ENCODE measurements around the gene ATP2B2.

The ATP2B2 gene

GRCh38 chr3:10381336-10381735 is 124.0 kb downstream of the ATP2B2 start:
- Mint-ChIP-seq H3K4me1 (no peaks in the 10 kb centered on the region), H3K36me3 (ENCODE audit: low read depth) (no peaks in the 10 kb centered on the region), H3K9me3 (no peaks in the 10 kb centered on the region), H3K4me3 (no peak overlapping the region), H3K27me3 (ENCODE audit: low read depth) (peaks cover 35% of the 10 kb centered on the region), H3K27ac (no peak overlapping the region)
- TF ChIP-seq CTCF (IDR thresholded peaks at IDR 0.05; ENCODE audit: unreplicated experiment in 3 of 3), result no peak

GRCh38 chr3:10380906-10381305 is 124.5 kb downstream of the ATP2B2 start:
- Mint-ChIP-seq H3K27me3 (ENCODE audit: low read depth) (peaks cover 31% of the 10 kb centered on the region), H3K27ac (no peak overlapping the region), H3K4me1 (no peaks in the 10 kb centered on the region), H3K4me3 (no peak overlapping the region), H3K36me3 (ENCODE audit: low read depth) (no peaks in the 10 kb centered on the region), H3K9me3 (no peaks in the 10 kb centered on the region)
- TF ChIP-seq CTCF (IDR thresholded peaks at IDR 0.05; ENCODE audit: unreplicated experiment in 3 of 3), result no peak

GRCh38 chr3:10379961-10380360 is 125.4 kb downstream of the ATP2B2 start:
- no peak for TF ChIP-seq CTCF (IDR thresholded peaks at IDR 0.05; ENCODE audit: unreplicated experiment in 3 of 3)
- Mint-ChIP-seq H3K4me1 (no peaks in the 10 kb centered on the region), H3K4me3 (no peak overlapping the region), H3K27ac (no peak overlapping the region), H3K27me3 (ENCODE audit: low read depth) (peaks cover 24% of the 10 kb centered on the region), H3K36me3 (ENCODE audit: low read depth) (no peaks in the 10 kb centered on the region), H3K9me3 (no peaks in the 10 kb centered on the region)

GRCh38 chr3:10379161-10379560 is 126.2 kb downstream of the ATP2B2 start:
- no peak for TF ChIP-seq CTCF (IDR thresholded peaks at IDR 0.05; ENCODE audit: unreplicated experiment in 3 of 3)
- H3K9me3 Mint-ChIP-seq, result no peaks in the 10 kb centered on the region
- no peak overlapping the region for H3K27ac Mint-ChIP-seq
- no peak overlapping the region for H3K4me3 Mint-ChIP-seq
- no peaks in the 10 kb centered on the region for H3K4me1 Mint-ChIP-seq
- H3K27me3 Mint-ChIP-seq (ENCODE audit: low read depth), result peaks cover 18% of the 10 kb centered on the region
- no peaks in the 10 kb centered on the region for H3K36me3 Mint-ChIP-seq (ENCODE audit: low read depth)

GRCh38 chr3:10378742-10379141 is 126.6 kb downstream of the ATP2B2 start:
- Mint-ChIP-seq H3K4me1 (no peaks in the 10 kb centered on the region), H3K27ac (no peak overlapping the region), H3K4me3 (no peak overlapping the region), H3K9me3 (no peaks in the 10 kb centered on the region), H3K27me3 (ENCODE audit: low read depth) (peaks cover 14% of the 10 kb centered on the region), H3K36me3 (ENCODE audit: low read depth) (no peaks in the 10 kb centered on the region)
- no peak for TF ChIP-seq CTCF (IDR thresholded peaks at IDR 0.05; ENCODE audit: unreplicated experiment in 3 of 3)

GRCh38 chr3:10378246-10378645 is 127.1 kb downstream of the ATP2B2 start:
- H3K36me3 Mint-ChIP-seq (ENCODE audit: low read depth), result no peaks in the 10 kb centered on the region
- H3K27ac Mint-ChIP-seq, result no peak overlapping the region
- TF ChIP-seq CTCF (IDR thresholded peaks at IDR 0.05; ENCODE audit: unreplicated experiment in 3 of 3), result no peak
- H3K4me1 Mint-ChIP-seq, result no peaks in the 10 kb centered on the region
- peaks cover 13% of the 10 kb centered on the region for H3K27me3 Mint-ChIP-seq (ENCODE audit: low read depth)
- no peak overlapping the region for H3K4me3 Mint-ChIP-seq
- H3K9me3 Mint-ChIP-seq, result no peaks in the 10 kb centered on the region

Measured in nephron (organoid).